KG1 (cell line): ENCODE data around the gene WDFY4.

Source experiments
- DNase-seq: peaks from one replicate; lab custom pipeline; 2025; lab: John Stamatoyannopoulos, UW

The WDFY4 gene

GRCh38 chr10:48771234-48771633 is 86.6 kb downstream of the WDFY4 start:
- DNase-seq: no peak

GRCh38 chr10:48772059-48772458 is 87.4 kb downstream of the WDFY4 start:
- no peak for DNase-seq

GRCh38 chr10:48773580-48773979 is 88.9 kb downstream of the WDFY4 start:
- no peak for DNase-seq

- DNase-seq: no peak
Observed at GRCh38 chr10:48774416-48775205, 89.9 kb downstream of the WDFY4 start.

GRCh38 chr10:48775206-48775517 is 90.5 kb downstream of the WDFY4 start:
- no peak for DNase-seq

GRCh38 chr10:48776005-48776522 is 91.4 kb downstream of the WDFY4 start:
- DNase-seq: no peak

GRCh38 chr10:48776528-48776927 is 91.9 kb downstream of the WDFY4 start:
- no peak for DNase-seq

GRCh38 chr10:48777110-48777509 is 92.4 kb downstream of the WDFY4 start:
- no peak for DNase-seq

- DNase-seq: no peak
Observed at GRCh38 chr10:48778193-48778857, 93.7 kb downstream of the WDFY4 start.

GRCh38 chr10:48779077-48779476 is 94.4 kb downstream of the WDFY4 start:
- no peak for DNase-seq

GRCh38 chr10:48779546-48780152 is 95.0 kb downstream of the WDFY4 start:
- DNase-seq: no peak

GRCh38 chr10:48780341-48780740 is 95.7 kb downstream of the WDFY4 start:
- no peak for DNase-seq

GRCh38 chr10:48782386-48782785 is 97.7 kb downstream of the WDFY4 start:
- no peak for DNase-seq

GRCh38 chr10:48784031-48784430 is 99.4 kb downstream of the WDFY4 start:
- DNase-seq: no peak

GRCh38 chr10:48785796-48786195 is 101.1 kb downstream of the WDFY4 start:
- DNase-seq: no peak

- DNase-seq: no peak
Observed at GRCh38 chr10:48786606-48787282, 102.1 kb downstream of the WDFY4 start.

- DNase-seq: no peak
Observed at GRCh38 chr10:48788554-48788953, 103.9 kb downstream of the WDFY4 start.

- DNase-seq: no peak
Observed at GRCh38 chr10:48789486-48790456, 105.1 kb downstream of the WDFY4 start.

GRCh38 chr10:48790457-48791044 is 105.9 kb downstream of the WDFY4 start:
- DNase-seq: no peak

GRCh38 chr10:48791267-48791928 is 106.7 kb downstream of the WDFY4 start:
- no peak for DNase-seq
